ENCODE measurements around the gene PM20D2. TPM values are rescaled to one million over a fixed set of nuclear protein-coding genes. Genes with fewer than 3 reads are reported as not detected.
A peak's percentile ranks its signal among the peaks of the same experiment; 100 is the strongest.

The PM20D2 gene
- total RNA-seq, 1 donor from 2014 or later = 21.1 TPM

DNA sequence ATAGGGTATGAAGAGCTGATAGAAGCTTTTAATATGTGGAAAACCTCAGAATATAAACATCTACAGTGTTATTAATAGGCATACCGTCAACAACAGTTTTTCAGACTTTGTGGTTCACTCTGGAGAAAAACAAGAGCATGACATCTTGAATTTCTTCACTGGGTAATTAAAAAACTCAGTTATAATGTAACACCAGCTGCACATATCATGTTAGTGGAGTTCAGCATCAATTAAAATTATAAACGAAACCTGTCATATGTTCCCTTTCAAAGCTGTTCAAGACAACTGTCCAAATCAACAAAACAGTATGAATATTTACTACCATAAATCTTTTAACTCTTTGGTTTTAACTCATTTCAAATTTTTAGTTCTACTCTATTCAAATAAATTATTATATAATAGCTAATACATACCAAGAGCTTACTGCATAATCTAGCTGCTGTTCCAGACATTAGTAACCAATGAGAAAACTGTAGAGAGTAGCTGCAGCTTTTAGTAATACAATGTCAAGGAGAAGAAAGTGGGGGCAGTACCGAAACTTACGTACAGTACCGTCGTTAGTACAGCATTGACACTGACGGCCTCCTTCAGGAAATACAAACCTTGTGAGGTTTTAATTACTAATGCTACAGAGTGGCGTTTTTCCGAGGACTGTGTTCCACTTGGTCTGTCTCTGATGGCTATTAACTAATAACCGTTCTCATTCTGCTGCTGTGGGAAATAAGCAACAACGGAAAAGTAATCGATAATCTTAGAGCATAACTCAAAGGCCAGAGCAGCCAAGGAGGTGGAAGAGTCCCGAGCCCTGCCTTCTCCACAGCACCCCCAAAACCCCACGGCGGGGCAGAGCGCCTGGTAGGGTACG is 532 bp upstream of the PM20D2 start:
- DNase-seq = peak; percentile 59

DNA sequence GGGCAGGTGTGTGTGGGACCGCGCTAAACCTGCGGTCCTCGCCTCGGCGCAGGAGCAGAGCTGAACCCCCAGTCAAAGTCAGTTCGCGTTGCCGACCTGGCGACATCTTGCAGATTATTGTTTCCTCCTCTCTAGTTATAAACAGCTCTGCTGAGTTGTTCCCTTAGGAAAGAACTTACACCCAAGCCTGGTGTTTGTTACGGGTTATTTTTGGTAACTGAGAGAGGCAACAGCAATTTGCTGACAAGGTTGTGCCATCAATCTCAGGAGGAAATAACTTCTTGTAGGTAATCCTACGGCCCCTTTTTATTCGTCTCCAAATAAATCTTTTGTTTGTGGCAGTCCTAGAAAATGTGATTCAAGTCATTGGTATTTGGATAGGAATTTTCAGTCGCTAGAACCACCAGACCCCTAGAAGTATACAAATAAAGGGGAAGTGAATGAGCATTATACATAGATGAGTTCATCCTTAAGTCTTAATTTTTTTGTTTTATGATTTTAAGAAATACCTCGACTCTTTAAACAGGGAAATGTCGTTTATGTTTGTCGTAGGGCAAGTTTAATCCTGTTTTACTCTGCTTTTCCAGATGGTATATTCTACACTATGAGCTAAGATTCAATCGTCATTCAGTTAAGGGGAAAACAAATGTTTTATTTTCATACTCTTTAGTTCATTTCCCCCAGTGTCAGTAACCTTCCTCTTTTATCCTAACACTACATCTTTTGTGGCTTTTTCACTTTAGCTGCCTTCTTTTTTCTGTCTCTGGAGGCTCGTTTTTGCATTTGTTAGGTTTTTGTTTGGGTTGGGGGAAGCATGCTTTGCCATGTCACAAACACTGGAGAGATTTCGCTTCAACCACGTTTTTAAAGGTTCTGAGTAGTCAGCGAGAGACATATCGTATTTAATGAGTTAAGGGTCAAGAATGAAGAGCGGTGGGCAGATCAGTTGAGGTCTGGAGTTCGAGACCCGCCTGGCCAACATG is 1.2 kb downstream of the PM20D2 start:
- DNase-seq = peak; percentile 35

GRCh38 chr6:89148016-89148750 is 2.3 kb downstream of the PM20D2 start:
- DNase-seq = no peak

GRCh38 chr6:89154131-89154530 is 8.3 kb downstream of the PM20D2 start:
- no peak for DNase-seq

DNA sequence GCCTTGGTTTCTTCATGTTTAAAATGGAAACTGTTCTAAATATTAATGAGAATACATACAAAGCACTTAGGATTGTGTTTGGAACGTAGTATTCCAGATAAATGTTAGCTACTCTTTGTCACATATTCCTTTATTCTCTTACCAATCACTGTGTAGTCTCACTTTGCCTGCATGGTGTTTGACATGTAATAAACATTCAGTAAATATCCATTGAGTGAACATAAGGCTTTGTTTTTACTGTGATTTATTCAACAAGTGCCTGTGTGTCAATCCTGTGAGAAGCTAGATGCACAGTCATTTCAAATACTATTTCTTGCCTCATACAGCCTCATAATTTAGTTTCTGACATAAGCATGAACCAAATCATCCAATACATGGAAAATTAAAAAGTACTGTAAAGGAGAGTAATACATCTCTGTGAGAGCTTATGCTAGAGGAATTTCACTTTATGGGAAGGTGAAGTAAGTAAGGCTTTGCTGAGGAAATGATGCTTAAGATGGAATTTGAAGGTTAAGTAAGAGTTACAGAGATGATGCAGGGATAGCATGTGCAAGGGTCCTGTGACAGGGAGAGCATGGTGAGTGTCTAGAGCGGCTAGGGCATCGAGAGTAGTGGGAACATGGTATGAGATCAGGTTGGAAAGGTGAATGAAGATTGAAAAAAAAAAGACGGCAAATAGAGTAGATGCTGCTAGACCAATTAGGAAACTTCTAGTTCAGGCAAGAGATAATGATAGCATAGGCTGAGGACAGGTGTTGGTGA is 14.7 kb downstream of the PM20D2 start:
- no peak for DNase-seq

- DNase-seq = no peak
Measured at GRCh38 chr6:89161326-89162046, 15.6 kb downstream of the PM20D2 start.

- DNase-seq = no peak
Measured at GRCh38 chr6:89162047-89162371, 16.2 kb downstream of the PM20D2 start.

DNA sequence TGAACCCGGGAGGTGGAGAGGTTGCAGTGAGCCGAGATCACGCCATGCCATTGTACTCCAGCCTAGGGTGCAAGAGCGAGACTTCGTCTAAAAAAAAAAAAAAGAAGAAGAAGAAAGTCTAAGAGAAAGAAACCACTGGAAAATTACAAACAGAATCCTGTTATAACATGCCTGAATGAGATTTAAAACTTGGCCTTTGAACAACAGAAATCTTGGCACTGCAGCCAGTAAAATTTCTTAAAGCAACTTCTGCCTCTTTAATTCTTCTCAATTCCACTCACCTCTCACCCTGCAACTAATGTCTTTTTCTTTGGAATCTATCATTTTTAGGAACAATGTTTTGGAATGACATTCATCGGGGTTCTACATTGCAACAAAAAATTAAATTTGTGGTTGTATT is 26.3 kb downstream of the PM20D2 start:
- DNase-seq = peak; percentile 11

- no peak for DNase-seq
Measured at GRCh38 chr6:89173634-89174033, 27.8 kb downstream of the PM20D2 start.

DNA sequence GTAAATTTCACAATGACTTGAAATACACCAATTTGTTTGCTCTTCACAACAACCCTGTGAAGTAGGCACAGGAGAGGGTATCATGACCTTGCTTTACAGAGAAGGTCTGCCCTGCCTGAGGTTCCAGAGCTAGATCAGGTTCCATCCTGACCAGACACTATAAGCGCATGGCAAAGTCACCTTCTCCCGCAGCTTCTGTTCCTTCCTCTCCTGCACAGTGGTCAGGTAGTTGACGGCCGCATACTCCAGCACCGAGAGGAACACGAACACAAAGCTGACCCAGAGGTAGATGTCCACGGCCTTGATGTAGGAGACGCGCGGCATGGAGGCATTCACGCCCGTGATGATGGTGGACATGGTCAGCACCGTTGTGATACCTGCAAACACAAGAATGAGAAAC is 34.3 kb downstream of the PM20D2 start:
- DNase-seq = no peak

DNA sequence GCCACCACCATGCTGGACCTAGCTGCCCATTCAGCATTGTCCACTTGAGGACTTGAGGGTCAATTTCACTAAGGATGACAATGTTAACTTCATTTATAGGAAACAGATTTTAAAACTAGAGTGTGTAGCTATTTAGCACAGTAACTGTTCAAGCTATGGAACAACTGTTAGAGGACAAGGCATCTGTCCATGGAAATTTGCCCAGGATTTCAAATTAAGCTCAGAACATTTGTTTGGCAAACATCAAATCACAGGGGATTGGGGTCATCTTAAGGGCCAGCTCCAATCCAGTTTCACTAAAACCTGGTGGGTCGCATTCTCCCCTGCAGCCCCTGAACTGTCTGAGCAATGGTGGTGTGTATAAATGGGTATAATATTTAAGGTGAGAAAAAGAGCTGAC is 35.1 kb downstream of the PM20D2 start:
- peak; percentile 48 for DNase-seq

- no peak for DNase-seq
Measured at GRCh38 chr6:89183294-89183693, 37.4 kb downstream of the PM20D2 start.

GRCh38 chr6:89184344-89184743 is 38.5 kb downstream of the PM20D2 start:
- DNase-seq = no peak

DNA sequence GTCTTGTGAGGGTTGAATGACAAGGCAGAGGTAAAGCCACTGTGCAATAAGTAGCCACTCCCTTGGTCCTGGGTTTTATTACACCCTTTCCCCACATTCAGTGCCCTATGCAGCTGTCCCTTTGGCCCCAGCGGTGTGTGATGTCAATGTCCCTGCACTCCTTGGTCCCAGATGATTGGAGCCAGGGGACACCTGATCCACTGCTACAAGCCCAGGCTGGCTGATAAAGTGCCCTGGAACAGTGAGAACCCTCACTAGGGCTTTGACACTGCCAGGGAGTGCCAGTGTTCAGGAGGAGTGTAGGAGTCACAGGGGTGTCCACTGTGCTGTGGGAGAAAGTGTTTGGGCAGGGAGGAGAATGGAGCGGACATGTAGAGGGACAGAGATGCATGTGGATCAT is 40.9 kb downstream of the PM20D2 start:
- no peak for DNase-seq

DNA sequence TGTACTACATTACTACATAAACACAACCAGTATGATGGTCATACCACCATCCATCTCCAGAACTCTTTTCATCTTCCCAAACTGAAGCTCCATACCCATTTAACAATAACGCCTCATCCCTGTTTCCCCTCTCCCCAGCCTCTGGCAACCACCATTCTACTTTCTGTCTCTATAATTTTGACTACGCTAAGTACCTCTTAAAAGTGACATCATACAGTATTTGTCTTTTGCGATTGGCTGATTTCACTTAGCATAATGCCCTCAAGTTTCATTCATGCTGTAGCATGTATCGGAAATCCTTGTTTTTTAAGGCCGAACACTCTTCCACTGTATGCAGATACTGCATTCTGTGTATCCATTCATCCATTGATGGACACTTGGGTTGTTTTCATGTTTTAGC is 41.6 kb downstream of the PM20D2 start:
- DNase-seq = no peak

DNA sequence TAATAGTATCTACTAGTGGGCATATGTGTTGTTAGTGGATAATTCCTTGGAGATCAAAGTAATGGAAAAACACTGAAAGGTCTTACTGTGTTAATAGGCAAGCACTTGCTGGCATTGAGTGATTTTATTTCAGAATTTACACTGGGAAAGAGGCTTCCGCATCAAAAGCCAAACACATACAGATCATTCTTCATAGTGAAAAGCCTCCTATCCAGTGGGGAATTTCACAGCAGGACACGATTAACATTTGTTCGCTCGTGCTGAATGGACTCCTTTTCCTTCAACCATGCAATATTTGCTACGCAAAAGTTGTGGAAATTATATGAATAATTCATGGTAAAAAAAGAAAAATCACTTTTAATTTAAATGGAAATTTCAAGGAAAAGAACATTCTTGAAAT is 44.9 kb downstream of the PM20D2 start:
- DNase-seq = no peak

GRCh38 chr6:89194559-89194958 is 48.7 kb downstream of the PM20D2 start:
- no peak for DNase-seq

- DNase-seq = no peak
Measured at GRCh38 chr6:89197141-89197540, 51.3 kb downstream of the PM20D2 start.

DNA sequence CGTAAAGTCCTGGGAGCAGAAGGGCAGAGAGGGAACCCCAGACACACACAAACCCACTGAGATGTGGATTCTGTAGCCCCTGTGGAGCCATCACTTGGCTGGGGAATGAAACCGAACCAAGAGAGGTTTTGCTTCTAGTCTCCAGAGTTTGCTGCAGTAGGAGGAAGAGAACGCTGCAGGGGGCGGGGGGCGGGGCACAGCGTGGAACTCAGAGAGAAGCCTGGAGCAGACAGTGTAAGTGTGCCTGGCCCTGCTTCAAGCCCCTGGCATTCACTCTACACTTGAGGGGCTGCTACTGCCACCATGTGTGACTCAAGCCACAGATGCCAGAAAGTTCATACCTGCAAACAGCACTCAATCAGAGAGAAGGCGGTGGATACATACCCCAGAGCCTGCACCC is 52.4 kb downstream of the PM20D2 start:
- no peak for DNase-seq

GRCh38 chr6:89199579-89199978 is 53.7 kb downstream of the PM20D2 start:
- DNase-seq = no peak

DNA sequence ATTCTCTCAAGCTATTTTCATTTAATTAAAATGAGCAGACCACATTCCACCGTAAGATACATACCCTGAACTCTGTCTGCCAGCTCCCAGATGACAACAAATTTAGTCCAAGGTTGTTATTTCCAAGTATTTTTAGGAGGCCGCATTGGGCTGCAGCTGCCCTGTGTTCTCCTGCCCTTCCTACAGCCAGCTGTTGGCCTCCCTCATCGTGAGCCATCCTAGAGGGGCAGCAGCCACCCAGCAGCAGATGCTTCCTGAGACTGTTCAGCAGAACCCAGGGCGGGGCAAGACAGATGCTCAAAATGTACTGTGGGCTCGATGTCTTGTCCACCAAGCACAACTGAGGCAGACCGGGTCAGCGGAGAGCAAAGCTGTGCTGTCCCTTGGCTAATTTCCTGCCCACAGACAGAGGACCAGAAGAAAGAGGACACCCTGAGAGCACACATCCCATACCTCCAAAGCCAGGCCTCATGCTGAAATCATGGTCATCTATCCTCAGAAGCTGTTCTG is 54.9 kb downstream of the PM20D2 start:
- DNase-seq = no peak
